Caco-2 (cell line): ENCODE measurements around the gene PTMS. TPM values are rescaled to one million over a fixed set of nuclear protein-coding genes. Genes with fewer than 3 reads are reported as not detected.

Experiments used
- BruUV-seq: library from RNA; stranded (reverse); fragments of 400-500 nt; replicated peaks from 2 replicates; lab custom pipeline; 2021; lab: Mats Ljungman, UMichigan
- CTCF ChIA-PET: fragments of 300-600 bp; sonication (Branson Sonifier 250); formaldehyde crosslinking; loops from one replicate; lab custom pipeline; 2022; ENCODE audit warnings: antibody characterized with exemption; lab: Charles Lee
- POLR2A ChIA-PET: fragments of 300-600 bp; sonication (Branson Sonifier 250); formaldehyde crosslinking; loops from one replicate; lab custom pipeline; 2022; ENCODE audit warnings: antibody characterized with exemption; lab: Charles Lee
- DNase-seq, 2 experiments: peaks; one replicate each; pipeline versions ENCODE4 v3.0.0 to v3.0.0-alpha.2; 2020 to 2022
- H3K27me3 ChIP-seq: replicated peaks from 2 replicates; pipeline ENCODE4 v1.6.0; 2011; ENCODE audit warnings: low read length; ENCODE audit not compliant: control insufficient read depth, insufficient read depth
- H3K36me3 ChIP-seq: 2 replicates; pipeline ENCODE4 v1.5.1; 2011; ENCODE audit warnings: low read length; ENCODE audit not compliant: control insufficient read depth, insufficient read depth
- H3K4me1 ChIP-seq: fragments of 250-450 bp; sonication (Bioruptor Pico); 2 replicates; pipeline ENCODE4 v1.5.1; 2020; ENCODE audit warnings: mild to moderate bottlenecking
- H3K4me3 ChIP-seq: 2 replicates; pipeline ENCODE4 v1.5.1; 2011; ENCODE audit warnings: low read depth, mild to moderate bottlenecking, control low read depth, low read length
- H3K9me3 ChIP-seq: fragments of 250-450 bp; sonication (Bioruptor Pico); 2 replicates; pipeline ENCODE4 v1.5.1; 2020; ENCODE audit warnings: mild to moderate bottlenecking, moderate library complexity
- H3K27ac Mint-ChIP-seq: one replicate; pipeline ENCODE4 v1.8.0; 2022; ENCODE audit warnings: mixed read lengths; ENCODE audit not compliant: unreplicated experiment
- H3K27me3 Mint-ChIP-seq: one replicate; pipeline ENCODE4 v1.8.0; 2022; ENCODE audit warnings: mixed read lengths; ENCODE audit not compliant: insufficient read depth, unreplicated experiment
- H3K36me3 Mint-ChIP-seq: one replicate; pipeline ENCODE4 v1.8.0; 2022; ENCODE audit warnings: mild to moderate bottlenecking, mixed read lengths; ENCODE audit not compliant: insufficient read depth, unreplicated experiment
- H3K4me1 Mint-ChIP-seq: one replicate; pipeline ENCODE4 v1.8.0; 2022; ENCODE audit warnings: low read depth, mixed read lengths; ENCODE audit not compliant: unreplicated experiment
- H3K4me3 Mint-ChIP-seq: one replicate; pipeline ENCODE4 v1.8.0; 2022; ENCODE audit warnings: mild to moderate bottlenecking, moderate library complexity, mixed read lengths; ENCODE audit not compliant: unreplicated experiment
- H3K9me3 Mint-ChIP-seq: one replicate; pipeline ENCODE4 v1.8.0; 2022; ENCODE audit warnings: mixed read lengths; ENCODE audit not compliant: unreplicated experiment
- intact Hi-C: fragments of 100-400 bp; cut with micrococcal nuclease; formaldehyde crosslinking; loops from one replicate; pipeline ENCODE4 v1.10.0; 2022; ENCODE audit not compliant: unreplicated experiment
- total RNA-seq: library from RNA; stranded (reverse); gene quantifications from 2 replicates; pipeline ENCODE4 v1.2.3, GENCODE V29; 2022
- TF ChIP-seq, protein P1 (sequence below), 2 experiments: fragments of 200-600 bp in 1 of 2; IDR thresholded peaks; 1 replicate in 1 of 2; 2 replicates in 1 of 2; pipeline versions ENCODE4 v1.5.1 to v1.8.0; 2011 to 2022; ENCODE audit warnings: antibody characterized with exemption in 1 of 2, control low read depth in 1 of 2, inconsistent platforms in 1 of 2, low read depth in 1 of 2, low read length in 1 of 2, mild to moderate bottlenecking in 1 of 2, moderate library complexity in 1 of 2; ENCODE audit not compliant: insufficient read depth in 1 of 2, severe bottlenecking in 1 of 2, unreplicated experiment in 1 of 2

The PTMS gene
- total RNA-seq, 1 experiment from 2014 or later = 285 TPM

DNA sequence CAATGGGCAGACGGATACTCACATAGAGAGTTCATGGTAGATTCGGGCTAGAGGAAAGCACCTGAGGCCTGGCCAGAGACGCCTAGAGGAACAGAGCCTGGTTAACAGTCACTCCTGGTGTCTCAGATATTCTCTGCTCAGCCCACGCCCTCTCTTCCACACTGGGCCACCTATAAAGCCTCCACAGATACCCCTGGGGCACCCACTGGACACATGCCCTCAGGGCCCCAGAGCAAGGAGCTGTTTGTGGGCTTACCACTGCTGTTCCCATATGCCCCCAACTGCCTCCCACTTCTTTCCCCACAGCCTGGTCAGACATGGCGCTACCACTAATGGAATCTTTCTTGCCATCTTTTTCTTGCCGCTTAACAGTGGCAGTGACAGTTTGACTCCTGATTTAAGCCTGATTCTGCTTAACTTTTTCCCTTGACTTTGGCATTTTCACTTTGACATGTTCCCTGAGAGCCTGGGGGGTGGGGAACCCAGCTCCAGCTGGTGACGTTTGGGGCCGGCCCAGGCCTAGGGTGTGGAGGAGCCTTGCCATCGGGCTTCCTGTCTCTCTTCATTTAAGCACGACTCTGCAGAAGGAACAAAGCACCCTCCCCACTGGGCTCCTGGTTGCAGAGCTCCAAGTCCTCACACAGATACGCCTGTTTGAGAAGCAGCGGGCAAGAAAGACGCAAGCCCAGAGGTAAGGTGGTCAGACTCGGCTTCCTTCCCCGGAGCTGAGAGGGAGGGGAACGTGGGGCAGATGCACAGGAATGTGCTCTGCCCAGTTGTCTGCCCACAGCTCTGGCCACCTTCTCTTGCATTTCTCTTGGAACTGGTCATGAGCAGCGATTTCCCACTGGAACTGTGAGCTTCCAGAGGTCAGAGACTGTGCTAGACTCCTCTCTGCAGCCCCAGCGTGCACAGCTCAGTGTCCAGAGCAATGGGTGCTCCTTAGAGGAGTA, 23.1 kb downstream of the PTMS start, which contains the start of gene CD4:
Gene CD4, plus strand, starts transcription at position 557 of the 953 bp plus-strand sequence. CDS start 10,611 bp downstream, outside the sequence.
- H3K4me1 Mint-ChIP-seq = no peaks in the 10 kb centered on the region
- no peaks in the 10 kb centered on the region for H3K27me3 Mint-ChIP-seq
- Histone ChIP-seq H3K27me3 (no peaks in the 10 kb centered on the region), H3K4me1 (no peaks in the 10 kb centered on the region), H3K36me3 (no peaks in the 10 kb centered on the region), H3K9me3 (no peaks in the 10 kb centered on the region), H3K4me3 (no peak within 1 kb of the TSS)
- ChIA-PET CTCF (interaction anchor here (1.2 kb wide), 1 partner anchor 36 kb away, joined by 4 read pairs; the partner anchor contains the start of gene MLF2), POLR2A (no interaction called here)
- no peak within 1 kb of the TSS for H3K4me3 Mint-ChIP-seq
- H3K27ac Mint-ChIP-seq = no peak within 1 kb of the TSS
- BruUV-seq = no TSS peak
- no peak for DNase-seq
- no peaks in the 10 kb centered on the region for H3K9me3 Mint-ChIP-seq
- H3K36me3 Mint-ChIP-seq = no peaks in the 10 kb centered on the region
- TF ChIP-seq, protein P1, sequence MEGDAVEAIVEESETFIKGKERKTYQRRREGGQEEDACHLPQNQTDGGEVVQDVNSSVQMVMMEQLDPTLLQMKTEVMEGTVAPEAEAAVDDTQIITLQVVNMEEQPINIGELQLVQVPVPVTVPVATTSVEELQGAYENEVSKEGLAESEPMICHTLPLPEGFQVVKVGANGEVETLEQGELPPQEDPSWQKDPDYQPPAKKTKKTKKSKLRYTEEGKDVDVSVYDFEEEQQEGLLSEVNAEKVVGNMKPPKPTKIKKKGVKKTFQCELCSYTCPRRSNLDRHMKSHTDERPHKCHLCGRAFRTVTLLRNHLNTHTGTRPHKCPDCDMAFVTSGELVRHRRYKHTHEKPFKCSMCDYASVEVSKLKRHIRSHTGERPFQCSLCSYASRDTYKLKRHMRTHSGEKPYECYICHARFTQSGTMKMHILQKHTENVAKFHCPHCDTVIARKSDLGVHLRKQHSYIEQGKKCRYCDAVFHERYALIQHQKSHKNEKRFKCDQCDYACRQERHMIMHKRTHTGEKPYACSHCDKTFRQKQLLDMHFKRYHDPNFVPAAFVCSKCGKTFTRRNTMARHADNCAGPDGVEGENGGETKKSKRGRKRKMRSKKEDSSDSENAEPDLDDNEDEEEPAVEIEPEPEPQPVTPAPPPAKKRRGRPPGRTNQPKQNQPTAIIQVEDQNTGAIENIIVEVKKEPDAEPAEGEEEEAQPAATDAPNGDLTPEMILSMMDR (IDR thresholded peaks at IDR 0.05; ENCODE audit: insufficient read depth in 1 of 2, low read depth in 1 of 2, low read length in 1 of 2, severe bottlenecking in 1 of 2, unreplicated experiment in 1 of 2) = no peak
- intact Hi-C loops = no loop called here

GRCh38 chr12:6790496-6791150, 24.5 kb downstream of the PTMS start:
- BruUV-seq = no TSS peak
- Mint-ChIP-seq H3K4me3 (no peak overlapping the region), H3K9me3 (peaks cover 11% of the 10 kb centered on the region), H3K27me3 (no peaks in the 10 kb centered on the region), H3K36me3 (no peaks in the 10 kb centered on the region), H3K4me1 (peaks cover 8% of the 10 kb centered on the region), H3K27ac (no peak overlapping the region)
- Histone ChIP-seq H3K4me1 (no peaks in the 10 kb centered on the region), H3K27me3 (no peaks in the 10 kb centered on the region), H3K4me3 (no peak overlapping the region), H3K9me3 (no peaks in the 10 kb centered on the region), H3K36me3 (no peaks in the 10 kb centered on the region)
- POLR2A ChIA-PET = no interaction called here
- intact Hi-C loops = no loop called here
- CTCF ChIA-PET = no interaction called here
- TF ChIP-seq, protein P1 (IDR thresholded peaks at IDR 0.05; ENCODE audit: insufficient read depth in 1 of 2, low read depth in 1 of 2, low read length in 1 of 2, severe bottlenecking in 1 of 2, unreplicated experiment in 1 of 2) = no peak
- no peak for DNase-seq

DNA sequence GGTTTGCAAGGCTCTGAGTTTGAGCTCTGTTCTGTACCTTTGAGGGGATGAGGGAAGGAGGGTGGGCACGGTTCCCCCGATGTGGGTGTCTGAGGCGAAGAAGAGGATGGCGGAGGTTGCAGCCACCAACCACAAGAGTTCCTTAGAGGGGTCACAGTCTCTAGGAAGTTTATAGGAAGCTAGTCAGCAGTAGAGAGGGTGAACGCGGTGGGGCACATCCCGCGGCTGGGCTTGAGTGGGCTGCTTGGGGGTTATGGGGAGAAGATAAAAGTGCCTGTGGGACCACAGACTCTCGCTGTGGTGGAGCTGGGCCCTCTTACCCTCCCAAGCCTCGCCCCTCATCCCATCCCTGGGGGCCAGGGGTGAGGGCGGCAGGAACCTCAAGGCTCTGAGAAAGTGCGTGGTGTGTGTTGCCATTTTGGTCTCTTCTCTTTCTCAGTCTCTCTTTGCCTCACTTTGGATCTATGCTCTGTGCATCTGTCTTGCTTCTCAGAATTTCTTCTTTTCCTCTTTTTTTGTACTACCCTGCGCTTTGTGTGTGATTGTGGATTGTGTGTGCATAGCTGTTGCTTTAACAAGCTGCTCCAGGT, 25.9 kb downstream of the PTMS start:
- Mint-ChIP-seq H3K36me3 (no peaks in the 10 kb centered on the region), H3K27me3 (no peaks in the 10 kb centered on the region), H3K9me3 (peaks cover 11% of the 10 kb centered on the region), H3K27ac (no peak overlapping the region), H3K4me3 (no peak overlapping the region), H3K4me1 (peaks cover 14% of the 10 kb centered on the region)
- Histone ChIP-seq H3K4me1 (no peaks in the 10 kb centered on the region), H3K27me3 (no peaks in the 10 kb centered on the region), H3K36me3 (no peaks in the 10 kb centered on the region), H3K9me3 (no peaks in the 10 kb centered on the region), H3K4me3 (no peak overlapping the region)
- no TSS peak for BruUV-seq
- DNase-seq = no peak
- TF ChIP-seq, protein P1 (IDR thresholded peaks at IDR 0.05; ENCODE audit: insufficient read depth in 1 of 2, low read depth in 1 of 2, low read length in 1 of 2, severe bottlenecking in 1 of 2, unreplicated experiment in 1 of 2) = no peak
- ChIA-PET POLR2A (interaction anchor here (0.5 kb wide), 1 partner anchor 135 kb away, joined by 12 read pairs; no protein-coding TSS in a partner anchor), CTCF (interaction anchor here (0.9 kb wide), 1 partner anchor 13 kb away, joined by 3 read pairs; no protein-coding TSS in a partner anchor)
- intact Hi-C loops = no loop called here
